Uterus (tissue), 4 donors: Measurements from ENCODE around the gene EEF2K. TPM values are rescaled to one million over a fixed set of nuclear protein-coding genes. Genes with fewer than 3 reads are reported as not detected.

Experiments
- DNase-seq, 2 donors: peaks; one replicate each; pipeline ENCODE4 v3.0.0-alpha.2; 2019 to 2020
- H3K27ac ChIP-seq, 2 donors: fragments of 200-600 bp; sonication (generic); 1 replicate in 1 of 2; 2 replicates in 1 of 2; pipeline ENCODE4 v1.5.1; 2016 to 2018
- H3K27me3 ChIP-seq, 2 donors: fragments of 200-600 bp; sonication (generic); one replicate each; pipeline ENCODE4 v1.5.1; 2018 to 2019; ENCODE audit warnings: control low read depth in 1 of 2
- H3K36me3 ChIP-seq, 2 donors: fragments of 200-600 bp; sonication (generic); one replicate each; pipeline ENCODE4 v1.5.1; 2019; ENCODE audit warnings: control low read depth in 1 of 2
- H3K4me1 ChIP-seq, 2 donors: fragments of 200-600 bp; sonication (generic); one replicate each; pipeline ENCODE4 v1.5.1; 2018 to 2019; ENCODE audit warnings: control low read depth in 1 of 2
- H3K4me3 ChIP-seq, 2 donors: fragments of 200-600 bp; sonication (generic); 1 replicate in 1 of 2; 2 replicates in 1 of 2; pipeline ENCODE4 v1.5.1; 2018 to 2019; ENCODE audit warnings: mild to moderate bottlenecking in 1 of 2
- H3K9me3 ChIP-seq, 2 donors: fragments of 200-600 bp; sonication (generic); one replicate each; pipeline ENCODE4 v1.5.1; 2019; ENCODE audit warnings: control low read depth in 1 of 2
- POLR2A ChIP-seq, 2 donors: fragments of 450-650 bp; IDR thresholded peaks; one replicate each; pipeline ENCODE4 v1.6.1; 2016; ENCODE audit warnings: antibody characterized with exemption in 2 of 2, mild to moderate bottlenecking in 1 of 2, moderate library complexity in 1 of 2
- intact Hi-C: fragments of 100-400 bp; cut with DNase I; formaldehyde crosslinking; loops from one replicate; pipeline ENCODE4 v1.15.1; 2023; ENCODE audit warnings: low total_unique reads
- total RNA-seq, 4 donors: library from RNA; depleted of rRNA in 3 of 4; stranded (reverse); fragments of >200 nt in 3 of 4; gene quantifications; one replicate each; pipeline versions ENCODE4 v1.1.0 to v1.2.4, GENCODE V29; 2014 to 2023
- TF ChIP-seq, protein P1 (sequence below), 4 experiments: fragments of 200-600 bp in 2 of 4; fragments of 450-650 bp in 2 of 4; sonication (generic) in 2 of 4; IDR thresholded peaks; one replicate each; pipeline ENCODE4 v1.5.1; 2016 to 2019; ENCODE audit warnings: antibody characterized with exemption in 4 of 4, mild to moderate bottlenecking in 2 of 4, moderate library complexity in 1 of 4
- donor health status: DM: yes; HTN: yes; CAD: no.

Gene EEF2K
- total RNA-seq, 4 donors from 2014 or later, result 17.4 to 82.0 (median 35.5) TPM

DNA sequence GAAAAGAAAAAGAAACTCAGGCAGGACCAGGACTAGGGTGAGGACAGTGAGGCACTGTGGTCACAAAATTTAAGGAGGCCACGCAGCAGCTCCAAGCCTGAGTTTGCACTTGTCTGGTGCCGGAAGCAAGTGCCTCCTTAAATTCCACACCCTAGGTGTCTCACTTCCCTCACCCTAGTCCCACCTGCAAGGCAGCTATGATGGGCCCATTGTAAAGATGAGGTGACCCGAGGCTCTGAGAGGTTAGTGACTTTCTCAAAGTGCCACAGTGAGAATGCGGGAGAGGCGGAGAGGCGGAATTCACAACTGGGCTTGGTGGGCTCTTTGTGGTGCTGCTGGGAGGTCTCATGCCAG, 21.5 kb upstream of the EEF2K start:
- Histone ChIP-seq H3K4me1 (peaks cover 0 to 3% of the 10 kb centered on the region in 2 donors), H3K36me3 (no peaks in the 10 kb centered on the region), H3K27ac (no peak overlapping the region), H3K9me3 (no peaks in the 10 kb centered on the region), H3K27me3 (no peaks in the 10 kb centered on the region), H3K4me3 (no peak overlapping the region)
- TF ChIP-seq POLR2A (IDR thresholded peaks at IDR 0.05), result no peak
- TF ChIP-seq, protein P1, sequence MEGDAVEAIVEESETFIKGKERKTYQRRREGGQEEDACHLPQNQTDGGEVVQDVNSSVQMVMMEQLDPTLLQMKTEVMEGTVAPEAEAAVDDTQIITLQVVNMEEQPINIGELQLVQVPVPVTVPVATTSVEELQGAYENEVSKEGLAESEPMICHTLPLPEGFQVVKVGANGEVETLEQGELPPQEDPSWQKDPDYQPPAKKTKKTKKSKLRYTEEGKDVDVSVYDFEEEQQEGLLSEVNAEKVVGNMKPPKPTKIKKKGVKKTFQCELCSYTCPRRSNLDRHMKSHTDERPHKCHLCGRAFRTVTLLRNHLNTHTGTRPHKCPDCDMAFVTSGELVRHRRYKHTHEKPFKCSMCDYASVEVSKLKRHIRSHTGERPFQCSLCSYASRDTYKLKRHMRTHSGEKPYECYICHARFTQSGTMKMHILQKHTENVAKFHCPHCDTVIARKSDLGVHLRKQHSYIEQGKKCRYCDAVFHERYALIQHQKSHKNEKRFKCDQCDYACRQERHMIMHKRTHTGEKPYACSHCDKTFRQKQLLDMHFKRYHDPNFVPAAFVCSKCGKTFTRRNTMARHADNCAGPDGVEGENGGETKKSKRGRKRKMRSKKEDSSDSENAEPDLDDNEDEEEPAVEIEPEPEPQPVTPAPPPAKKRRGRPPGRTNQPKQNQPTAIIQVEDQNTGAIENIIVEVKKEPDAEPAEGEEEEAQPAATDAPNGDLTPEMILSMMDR (IDR thresholded peaks at IDR 0.05), result no peak
- intact Hi-C loops, result no loop called here
- no peak for DNase-seq

DNA sequence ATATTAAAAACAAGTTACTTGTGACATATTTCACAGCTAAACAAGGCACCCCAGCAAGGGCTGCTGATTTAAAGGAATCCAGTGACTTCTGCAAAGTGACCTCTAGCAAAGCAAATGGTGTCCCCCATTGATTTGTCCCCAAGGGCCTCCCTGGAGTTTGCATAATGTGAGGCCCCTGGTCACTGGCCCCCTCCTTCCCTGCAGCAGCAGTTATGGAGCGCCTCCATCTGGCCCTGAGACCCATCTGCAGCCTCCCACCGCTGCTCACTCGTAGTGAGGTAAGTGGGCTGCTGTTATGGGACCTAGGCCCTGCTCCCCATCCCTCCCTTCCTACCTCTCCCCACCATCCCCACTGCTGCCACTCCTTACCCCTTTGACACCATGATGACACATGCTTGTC, 19.6 kb upstream of the EEF2K start:
- H3K9me3 ChIP-seq, result no peaks in the 10 kb centered on the region
- no peak for DNase-seq
- TF ChIP-seq, protein P1 (IDR thresholded peaks at IDR 0.05), result no peak
- TF ChIP-seq POLR2A (IDR thresholded peaks at IDR 0.05), result no peak
- peaks cover 0 to 3% of the 10 kb centered on the region in 2 donors for H3K4me1 ChIP-seq
- no peaks in the 10 kb centered on the region for H3K27me3 ChIP-seq
- no peaks in the 10 kb centered on the region for H3K36me3 ChIP-seq
- intact Hi-C loops, result loop anchor here (2.0 kb wide), 1 partner anchor 186 kb away; the partner anchor contains the start of gene PDZD9
- H3K4me3 ChIP-seq, result no peak overlapping the region
- H3K27ac ChIP-seq, result no peak overlapping the region

DNA sequence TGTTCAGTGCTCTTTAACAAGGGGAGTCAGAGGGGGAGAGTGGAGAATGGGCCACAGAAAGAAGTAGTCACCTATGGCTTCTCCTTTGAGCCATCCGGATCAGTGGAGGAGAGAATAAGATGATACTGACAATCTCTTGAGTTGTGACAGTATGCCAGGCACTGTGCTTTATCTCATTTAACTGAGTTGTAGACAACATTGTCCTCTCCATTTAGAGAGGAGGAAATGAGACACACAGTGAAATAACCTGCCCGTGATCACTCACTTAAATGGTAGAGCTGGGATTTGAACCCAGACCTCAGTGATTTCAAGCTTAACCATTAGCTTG, 17.8 kb upstream of the EEF2K start:
- Histone ChIP-seq H3K36me3 (no peaks in the 10 kb centered on the region), H3K4me3 (no peak overlapping the region), H3K9me3 (no peaks in the 10 kb centered on the region), H3K27ac (peak overlapping the region; percentile 96 to 97), H3K27me3 (no peaks in the 10 kb centered on the region), H3K4me1 (peaks cover 0 to 3% of the 10 kb centered on the region in 2 donors)
- TF ChIP-seq, protein P1 (IDR thresholded peaks at IDR 0.05), result no peak
- TF ChIP-seq POLR2A (IDR thresholded peaks at IDR 0.05), result no peak
- DNase-seq, result no peak
- intact Hi-C loops, result no loop called here

DNA sequence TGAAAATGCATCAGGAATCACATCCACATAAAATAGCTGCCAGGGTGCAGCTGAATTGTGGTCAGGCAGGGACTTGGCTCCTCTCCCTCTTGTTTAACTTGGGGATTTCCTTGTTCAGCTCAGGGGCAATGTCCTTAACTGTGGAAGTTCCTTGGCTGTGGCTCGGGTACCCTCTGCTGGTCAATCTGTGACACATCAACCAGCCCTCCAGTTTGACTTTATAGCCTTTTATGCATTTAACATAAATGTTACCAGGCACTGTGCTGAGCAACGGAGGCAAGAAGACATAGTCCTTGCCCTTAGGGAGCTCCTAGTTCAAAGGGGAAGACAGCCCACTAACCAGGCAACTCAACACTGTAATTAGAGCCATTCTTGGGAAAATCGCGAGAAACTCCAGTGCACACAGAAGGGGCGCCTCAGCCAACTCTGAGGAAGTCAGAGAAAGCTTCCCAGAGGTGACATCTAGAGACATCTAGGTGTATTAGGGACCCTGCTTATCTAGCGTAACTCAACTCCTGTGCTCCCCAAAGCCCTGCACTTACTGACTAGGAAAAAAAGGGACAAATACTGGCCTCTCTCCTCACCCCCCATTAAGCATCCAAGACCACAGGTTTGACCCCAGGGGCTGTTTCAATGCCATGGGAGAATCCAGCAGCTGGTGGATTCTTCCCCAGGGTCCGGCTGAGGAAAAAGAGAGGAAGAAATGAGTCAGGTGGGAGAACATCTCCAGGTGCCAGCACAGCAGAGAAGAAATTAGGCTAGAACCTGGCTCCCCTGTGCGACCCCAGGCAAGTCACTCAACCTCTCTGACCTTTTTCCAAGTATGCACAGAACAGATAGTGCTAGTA, 17.3 kb upstream of the EEF2K start:
- Histone ChIP-seq H3K9me3 (no peaks in the 10 kb centered on the region), H3K27ac (peak overlapping the region; percentile 96 to 97), H3K4me1 (peaks cover 0 to 3% of the 10 kb centered on the region in 2 donors), H3K27me3 (no peaks in the 10 kb centered on the region), H3K36me3 (no peaks in the 10 kb centered on the region), H3K4me3 (no peak overlapping the region)
- intact Hi-C loops, result no loop called here
- TF ChIP-seq POLR2A (IDR thresholded peaks at IDR 0.05), result no peak
- TF ChIP-seq, protein P1 (IDR thresholded peaks at IDR 0.05), result peak; percentile 70 to 86 (median 84)
- peak; percentile 63 to 72 for DNase-seq

DNA sequence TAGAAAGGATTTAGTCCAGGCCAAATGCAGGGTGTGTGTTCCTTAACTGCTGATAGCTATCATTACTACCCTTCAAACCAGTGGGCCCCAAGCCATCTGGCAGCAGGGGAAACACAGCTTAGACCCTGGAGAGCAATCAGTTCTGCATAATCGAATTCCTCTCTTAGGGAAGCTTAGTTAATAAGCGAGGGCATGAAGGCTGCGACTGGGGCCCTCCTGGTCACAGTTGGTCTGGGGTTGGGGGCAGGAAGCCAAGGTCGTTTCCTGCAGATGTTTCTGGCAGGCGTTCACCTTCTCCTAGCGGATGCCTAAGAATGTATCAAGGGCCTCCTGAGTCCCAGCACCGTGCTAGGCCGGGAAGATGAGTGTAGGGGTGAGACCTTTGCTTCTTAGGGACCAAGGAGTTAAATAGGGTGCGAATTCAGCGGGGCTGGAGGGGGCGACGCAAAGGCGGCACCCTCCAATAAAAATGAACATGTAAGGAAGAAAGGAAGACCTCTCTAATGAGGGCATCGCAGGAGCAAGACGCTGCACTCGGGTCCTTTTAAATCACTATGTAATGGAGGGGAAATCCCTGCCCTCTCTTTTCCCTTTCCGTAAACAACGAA, 16.5 kb upstream of the EEF2K start:
- Histone ChIP-seq H3K27me3 (no peaks in the 10 kb centered on the region), H3K27ac (peak overlapping the region; percentile 96 to 97), H3K4me3 (peak overlapping the region; percentile 69 to 74), H3K4me1 (peaks cover 0 to 3% of the 10 kb centered on the region in 2 donors), H3K36me3 (no peaks in the 10 kb centered on the region), H3K9me3 (no peaks in the 10 kb centered on the region)
- TF ChIP-seq, protein P1 (IDR thresholded peaks at IDR 0.05), result no peak
- TF ChIP-seq POLR2A (IDR thresholded peaks at IDR 0.05), result no peak
- peak; percentile 71 to 75 for DNase-seq
- intact Hi-C loops, result no loop called here
